Inflammatory macrophage (primary cell): Measurements from ENCODE around the gene IFNLR1.

Source experiments
- DNase-seq, 2 donors: peaks; one replicate each; pipeline ENCODE4 v3.0.0-alpha.2; 2020 to 2022

The IFNLR1 gene

DNA sequence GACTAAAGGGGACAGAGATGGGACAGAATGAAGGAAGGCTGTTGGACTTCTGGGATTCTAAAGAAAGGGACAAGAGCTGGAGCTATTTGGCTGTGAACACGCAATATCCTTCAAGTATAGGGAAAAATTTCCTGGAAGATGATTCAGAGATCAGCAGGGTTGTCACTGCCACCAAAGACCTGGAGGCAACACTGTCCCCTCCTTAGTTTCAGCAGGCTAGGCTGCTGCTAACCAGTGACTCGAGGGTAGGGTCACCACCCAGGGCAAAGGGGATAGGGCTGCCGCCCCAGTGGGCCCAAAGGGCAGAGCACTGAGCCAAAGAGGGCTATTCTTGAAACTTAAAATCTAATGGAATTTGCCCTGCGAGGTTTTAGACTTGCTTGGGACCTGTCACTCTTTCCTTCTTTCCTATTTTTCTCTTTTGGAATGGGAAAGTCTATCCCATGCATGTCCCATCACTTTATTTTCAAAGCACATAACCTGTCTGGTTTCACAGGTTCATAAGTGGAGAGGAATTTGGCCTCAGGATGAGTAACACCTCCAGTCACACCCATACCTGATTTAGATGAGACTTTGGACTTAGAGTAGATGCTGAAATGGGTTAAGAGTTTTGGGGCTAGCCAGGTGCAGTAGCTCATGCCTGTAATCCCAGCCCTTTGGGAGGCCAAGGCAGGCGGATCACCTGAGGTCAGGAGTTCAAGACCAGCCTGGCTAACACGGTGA is 11.9 kb downstream of the IFNLR1 start:
- DNase-seq, result no peak

- DNase-seq, result peak; percentile 24 to 40
Observed at GRCh38 chr1:24173638-24174575, 13.2 kb downstream of the IFNLR1 start.

GRCh38 chr1:24172598-24172997 is 14.5 kb downstream of the IFNLR1 start:
- no peak for DNase-seq

DNA sequence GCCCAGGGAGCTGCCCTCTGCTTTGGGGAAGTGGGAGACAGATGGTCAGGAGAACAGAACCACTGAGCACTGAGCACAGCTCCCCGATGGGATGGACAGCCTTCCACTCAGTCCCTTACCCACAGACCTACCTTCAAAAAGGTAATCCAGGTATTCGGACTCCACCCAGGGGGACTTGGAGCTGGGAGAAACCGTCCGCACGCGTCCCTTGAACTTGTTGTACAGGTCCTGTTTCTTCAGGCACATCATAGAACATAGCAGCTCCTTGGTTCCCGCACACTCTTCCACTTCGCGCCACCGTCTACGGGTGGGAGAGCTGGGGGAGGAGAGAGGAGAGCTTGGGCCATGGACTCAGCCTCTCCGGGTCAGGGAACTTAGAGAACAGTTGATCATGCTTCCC is 17.8 kb downstream of the IFNLR1 start:
- no peak for DNase-seq

DNA sequence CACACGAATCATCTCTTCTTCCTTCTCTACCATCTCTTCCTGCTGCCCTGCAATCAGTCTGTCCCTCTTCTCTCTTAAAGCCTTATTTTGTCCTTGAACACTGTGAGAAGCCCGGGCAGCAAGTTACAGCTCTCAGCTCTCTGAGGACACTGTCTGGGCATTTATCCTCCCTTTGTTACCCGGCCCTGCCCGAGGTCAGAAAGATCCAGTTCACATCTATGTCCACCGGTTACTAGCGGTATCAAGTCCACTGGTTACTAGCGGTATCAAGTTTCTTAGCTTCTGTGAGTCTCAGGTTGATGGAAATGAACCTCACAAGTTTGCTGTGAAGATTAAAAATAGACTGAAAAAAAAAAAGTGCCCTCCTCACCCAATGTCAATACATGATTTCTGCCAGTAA is 18.8 kb downstream of the IFNLR1 start:
- DNase-seq, result no peak

- DNase-seq, result no peak
Observed at GRCh38 chr1:24167008-24167407, 20.1 kb downstream of the IFNLR1 start.

DNA sequence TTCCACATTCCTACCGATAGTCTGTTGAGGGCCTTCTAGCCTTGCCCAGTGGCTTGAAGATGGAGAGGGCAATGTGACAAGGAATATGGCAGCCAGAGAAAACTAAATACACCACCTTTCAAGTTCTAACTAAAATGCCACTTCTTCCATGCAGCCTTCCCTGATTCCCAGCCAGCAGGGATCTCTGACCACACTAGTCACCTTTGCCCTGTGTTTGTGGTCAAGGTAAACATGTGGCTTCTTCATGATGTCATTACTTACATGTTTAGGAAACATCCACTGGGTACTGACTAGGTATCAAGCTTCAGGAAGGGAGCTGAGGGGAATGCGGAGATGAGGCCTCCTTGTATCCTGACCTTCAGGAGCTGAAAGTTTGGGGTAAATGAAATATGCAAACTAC is 21.6 kb downstream of the IFNLR1 start:
- DNase-seq, result no peak

DNA sequence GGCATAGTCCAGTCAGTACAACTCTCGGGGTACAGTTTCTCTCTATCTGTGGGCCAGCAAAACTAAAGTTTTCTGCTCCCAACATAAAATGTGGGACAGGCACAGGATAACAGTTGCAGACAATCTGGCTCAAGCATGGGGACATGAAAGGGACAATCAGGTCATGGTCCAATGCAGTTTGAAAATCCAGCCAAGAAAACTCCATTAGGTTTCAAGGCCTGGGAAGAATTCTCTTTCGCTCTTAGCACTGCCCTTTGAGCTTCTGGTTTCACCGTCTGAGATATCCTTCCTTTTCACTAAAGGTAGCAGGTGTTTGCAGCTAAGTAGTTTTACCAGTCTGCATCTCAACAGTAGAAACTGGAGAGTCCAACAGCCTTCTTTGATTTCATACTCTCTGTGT is 23.1 kb downstream of the IFNLR1 start:
- no peak for DNase-seq

GRCh38 chr1:24162201-24162600 is 24.9 kb downstream of the IFNLR1 start:
- DNase-seq, result peak in 1 of 2 donors; percentile 12

- no peak for DNase-seq
Observed at GRCh38 chr1:24161270-24161669, 25.8 kb downstream of the IFNLR1 start.

- no peak for DNase-seq
Observed at GRCh38 chr1:24159366-24159765, 27.7 kb downstream of the IFNLR1 start.

DNA sequence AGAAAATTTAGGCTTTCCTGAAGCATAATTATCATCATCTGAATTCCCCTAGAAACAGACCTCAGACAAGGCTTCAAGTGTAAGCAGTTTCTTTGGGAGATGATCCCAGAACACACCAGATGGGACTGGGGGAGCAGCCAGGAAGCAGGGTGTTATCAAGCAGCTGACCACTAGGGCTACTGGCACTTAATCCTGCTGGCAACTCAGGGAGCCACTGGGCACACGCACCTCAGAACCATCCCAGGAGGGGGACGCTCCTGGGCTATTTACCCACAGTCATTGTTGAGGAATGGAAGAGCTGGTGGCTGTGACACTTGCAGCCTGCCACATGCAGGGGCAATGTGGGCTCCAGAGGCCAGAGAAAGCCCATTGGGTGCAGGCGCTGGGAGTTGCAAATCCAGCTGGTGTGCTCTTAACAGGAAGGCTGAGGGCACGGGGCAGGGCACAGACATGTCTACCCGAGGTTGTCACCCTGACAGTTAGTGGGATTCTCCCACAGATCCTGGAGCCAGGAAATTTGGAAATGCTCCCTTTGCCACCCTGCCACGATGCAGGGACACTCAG is 29.1 kb downstream of the IFNLR1 start:
- no peak for DNase-seq

DNA sequence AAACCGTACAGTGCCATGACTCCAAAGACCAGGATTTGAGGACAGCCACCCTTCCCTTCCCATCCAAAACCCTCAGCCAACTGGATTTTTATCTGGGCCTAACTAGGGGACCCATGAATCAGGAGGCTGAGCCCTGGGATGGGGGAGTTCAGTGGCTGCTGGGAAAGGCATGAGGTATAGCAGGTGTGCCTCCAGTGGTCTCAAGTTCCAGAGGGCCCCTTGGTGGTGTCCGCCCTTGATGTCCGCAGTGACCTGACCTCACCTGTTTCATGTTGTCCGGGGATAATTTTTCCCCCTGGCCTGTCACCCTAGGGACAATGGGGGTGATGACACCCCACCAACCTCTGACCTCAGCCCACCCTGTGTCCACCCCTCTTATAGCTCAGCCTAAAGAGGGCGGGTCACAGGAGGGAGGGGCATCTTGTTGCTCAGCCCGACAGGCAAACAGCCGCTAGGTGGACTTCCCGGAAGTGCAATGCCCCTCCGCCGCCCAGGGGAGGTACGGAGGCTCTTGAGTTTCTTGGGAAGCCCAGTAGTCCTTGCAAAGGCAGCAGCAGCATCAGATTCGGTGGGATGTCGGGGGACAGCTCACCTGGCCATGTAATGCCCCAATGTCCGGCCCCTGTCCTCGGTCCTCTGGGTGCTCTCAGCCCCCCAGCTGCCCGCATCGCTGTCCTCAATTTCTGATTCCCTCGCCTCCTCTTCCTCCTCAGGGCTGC is 30.4 kb downstream of the IFNLR1 start:
- DNase-seq, result no peak

DNA sequence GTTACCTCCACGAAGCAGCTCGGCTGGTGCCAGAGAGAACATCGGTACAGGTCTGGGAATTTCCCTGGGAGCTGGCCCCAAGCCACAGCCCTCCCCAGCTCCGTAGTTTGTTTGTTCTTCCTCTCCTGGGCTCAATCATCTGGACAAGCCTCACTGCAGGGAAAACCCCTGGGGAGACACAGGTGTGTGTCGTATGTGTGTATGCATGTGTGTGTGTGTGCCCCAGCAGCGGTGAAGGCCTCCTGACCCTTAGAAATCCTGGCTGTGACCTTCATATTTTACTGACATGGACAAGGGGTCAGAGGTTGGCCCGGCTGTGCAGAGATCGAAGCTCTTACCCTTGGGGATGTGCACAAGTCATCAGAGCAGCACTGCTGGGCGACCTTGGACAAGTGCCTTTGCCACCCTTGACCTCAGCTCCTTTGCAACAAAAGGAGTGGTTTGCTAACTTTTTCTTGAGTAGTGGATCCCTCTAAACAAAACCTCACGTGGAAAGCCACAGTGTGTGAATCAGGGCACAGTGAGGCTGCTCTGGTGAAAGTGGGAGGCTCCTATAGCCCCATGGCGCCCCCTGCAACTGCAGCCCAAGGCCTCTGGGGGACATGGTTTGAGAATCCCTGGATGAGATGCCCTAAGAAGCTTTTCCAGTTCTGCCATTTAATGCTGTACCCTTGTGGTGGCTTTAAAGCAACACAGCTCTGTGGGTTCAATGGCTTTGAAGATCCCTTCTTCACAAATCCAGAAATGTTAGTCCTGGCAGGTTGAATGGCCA is 31.9 kb downstream of the IFNLR1 start:
- DNase-seq, result no peak

DNA sequence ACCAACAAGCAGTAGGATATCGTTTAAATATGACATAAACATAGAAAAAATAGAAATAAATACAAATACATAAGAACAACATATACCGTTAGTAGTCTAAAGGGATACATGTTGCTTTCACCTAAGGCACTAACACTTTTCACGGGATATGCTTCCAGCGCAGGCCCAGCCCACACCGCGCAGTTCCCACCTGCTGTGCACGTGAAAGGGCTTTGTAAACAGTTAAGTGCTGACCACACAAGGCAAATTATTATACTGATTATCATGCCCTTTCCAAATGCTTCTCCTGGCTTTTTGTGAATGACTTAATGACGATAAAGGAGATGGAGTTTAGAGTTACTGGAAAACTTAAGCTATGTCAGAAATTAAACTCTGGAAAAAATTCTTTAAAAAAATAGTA is 32.9 kb downstream of the IFNLR1 start:
- DNase-seq, result no peak

- no peak for DNase-seq
Observed at GRCh38 chr1:24152631-24153494, 34.2 kb downstream of the IFNLR1 start.

DNA sequence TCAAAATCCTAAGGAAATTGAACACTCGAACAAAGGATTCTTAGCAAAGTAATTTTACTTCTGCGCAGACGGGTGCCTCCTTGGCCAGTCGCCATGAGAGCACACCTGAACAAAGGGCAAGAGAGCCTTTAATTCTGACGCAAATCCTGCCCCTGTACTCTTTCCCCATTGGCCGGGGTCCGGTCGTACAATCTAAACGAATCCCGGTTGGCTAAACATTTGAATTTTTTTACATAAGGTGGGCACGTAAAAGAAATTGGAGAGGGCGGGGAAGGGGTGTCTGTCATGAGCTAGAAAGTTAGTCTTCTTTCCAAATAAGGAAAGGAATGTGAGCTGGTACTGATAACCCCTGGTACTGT is 35.9 kb downstream of the IFNLR1 start:
- DNase-seq, result no peak

DNA sequence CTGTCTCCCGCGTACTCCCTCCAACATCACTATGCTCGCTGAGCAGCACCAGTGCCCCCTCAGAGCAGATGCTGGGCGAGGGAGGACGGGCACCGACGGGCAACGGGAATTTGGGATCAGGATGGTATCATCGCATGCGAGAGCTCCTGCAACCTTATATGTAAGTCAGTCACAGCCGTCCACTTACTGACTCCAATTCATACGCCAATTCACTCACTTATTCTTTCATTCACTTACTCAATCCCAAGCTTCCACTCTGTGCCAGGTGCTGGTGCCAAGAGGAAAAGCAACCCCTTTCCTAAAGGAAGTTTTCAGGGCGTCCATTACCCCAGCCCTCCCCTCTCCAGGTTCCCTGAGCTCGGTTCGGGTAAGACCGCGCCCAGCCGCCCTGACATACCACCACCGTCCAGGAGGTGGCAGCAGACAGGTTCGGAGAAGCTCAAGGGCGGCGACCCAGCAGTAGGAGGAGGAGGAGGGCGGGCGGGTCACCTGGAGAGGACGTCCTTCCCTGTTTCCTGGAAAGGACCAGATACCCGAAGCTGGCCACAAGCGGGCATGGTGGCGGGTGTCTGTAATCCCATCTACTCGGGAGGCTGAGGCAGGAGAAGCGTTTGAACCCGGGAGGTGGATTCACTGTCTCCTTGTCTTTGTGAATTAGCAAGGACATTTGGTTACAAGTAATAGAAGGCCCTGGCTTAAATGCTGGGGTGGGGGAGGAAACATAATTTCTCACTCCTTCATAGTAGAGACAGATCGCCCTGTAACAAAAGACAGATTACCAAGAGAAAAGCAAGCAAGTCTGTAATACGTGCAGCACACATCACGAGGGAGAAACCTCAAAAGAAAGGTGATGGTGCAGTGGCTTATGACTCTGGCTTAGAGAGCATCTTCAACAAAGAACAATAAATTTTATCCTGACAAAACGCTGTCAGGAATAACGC is 36.6 kb downstream of the IFNLR1 start:
- peak; percentile 79 to 84 for DNase-seq

DNA sequence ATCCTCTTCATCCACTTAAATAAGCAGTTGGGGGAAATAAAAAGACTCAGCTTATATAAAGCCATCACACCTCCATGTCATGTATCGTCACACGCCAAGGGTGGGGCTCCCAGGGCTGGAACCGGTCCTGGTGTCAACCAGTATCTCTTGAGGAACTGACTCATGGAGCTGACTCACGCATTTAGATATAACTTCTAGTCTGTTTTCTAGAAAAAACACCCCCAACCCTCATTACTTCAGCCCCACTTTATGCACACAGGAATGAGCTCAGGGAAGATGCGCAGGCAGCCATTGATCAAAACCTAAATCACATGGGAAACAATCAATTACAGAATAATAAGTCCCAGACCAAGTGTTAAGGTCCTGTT is 37.2 kb downstream of the IFNLR1 start:
- peak; percentile 54 to 81 for DNase-seq

DNA sequence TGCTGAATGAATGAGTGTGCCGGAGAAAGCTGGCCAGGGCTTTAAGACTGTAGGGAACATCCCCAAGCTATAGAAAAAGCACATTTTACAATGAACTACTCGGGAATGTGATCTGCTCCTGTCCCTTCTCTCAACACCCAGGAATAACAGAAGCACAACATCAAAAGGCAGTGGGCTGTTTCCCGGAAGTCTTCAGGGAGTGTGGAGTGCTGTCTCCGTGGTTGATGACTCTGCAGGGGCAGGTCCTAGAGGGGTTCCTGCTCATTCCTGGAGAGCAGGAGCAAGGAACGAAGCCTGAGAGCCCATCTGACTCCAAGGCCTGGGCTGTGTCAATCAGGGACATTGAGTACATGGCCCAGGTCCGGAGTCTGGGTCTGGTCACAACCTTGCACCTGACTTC is 39.3 kb downstream of the IFNLR1 start:
- no peak for DNase-seq
